Adipocyte (in vitro differentiated cells): ENCODE measurements around the gene ZIC1.

Experiments used
- DNase-seq: peaks from one replicate; pipeline ENCODE4 v3.0.0-alpha.2; 2015; ENCODE audit warnings: low read depth
- H3K27me3 ChIP-seq: replicated peaks from 2 replicates; pipeline ENCODE4 v1.7.0; 2013; ENCODE audit warnings: mild to moderate bottlenecking, low read length, moderate library complexity; ENCODE audit not compliant: control insufficient read depth, insufficient read depth
- H3K36me3 ChIP-seq: 2 replicates; pipeline ENCODE4 v1.7.0; 2013; ENCODE audit warnings: low read length, mild to moderate bottlenecking, moderate library complexity; ENCODE audit not compliant: control insufficient read depth, insufficient read depth, severe bottlenecking
- H3K4me1 ChIP-seq: 2 replicates; pipeline ENCODE4 v1.7.0; 2013; ENCODE audit warnings: mild to moderate bottlenecking, low read length, moderate library complexity; ENCODE audit not compliant: control insufficient read depth, insufficient read depth
- H3K4me3 ChIP-seq: 2 replicates; pipeline ENCODE4 v1.7.0; 2013; ENCODE audit warnings: mild to moderate bottlenecking, low read length, moderate library complexity
- H3K9ac ChIP-seq: 2 replicates; pipeline ENCODE4 v1.7.0; 2013; ENCODE audit warnings: mild to moderate bottlenecking, low read length, moderate library complexity
- H3K9me3 ChIP-seq: 2 replicates; pipeline ENCODE4 v1.7.0; 2013; ENCODE audit warnings: mild to moderate bottlenecking, low read length, moderate library complexity; ENCODE audit not compliant: control insufficient read depth

The ZIC1 gene

GRCh38 chr3:147409143-147410115 is at the start of gene ZIC1:
ZIC1 (plus strand) TSS chr3:147409365; CDS start chr3:147410113, 748 bp downstream.
- H3K27me3 ChIP-seq: peaks cover 95% of the 10 kb centered on the region
- peaks cover 10% of the 10 kb centered on the region for H3K4me1 ChIP-seq
- no peak for DNase-seq
- peak within 1 kb of the TSS; percentile 70 for H3K4me3 ChIP-seq
- peaks cover 24% of the 10 kb centered on the region for H3K9me3 ChIP-seq
- no peak within 1 kb of the TSS for H3K9ac ChIP-seq
- no peaks in the 10 kb centered on the region for H3K36me3 ChIP-seq

DNA sequence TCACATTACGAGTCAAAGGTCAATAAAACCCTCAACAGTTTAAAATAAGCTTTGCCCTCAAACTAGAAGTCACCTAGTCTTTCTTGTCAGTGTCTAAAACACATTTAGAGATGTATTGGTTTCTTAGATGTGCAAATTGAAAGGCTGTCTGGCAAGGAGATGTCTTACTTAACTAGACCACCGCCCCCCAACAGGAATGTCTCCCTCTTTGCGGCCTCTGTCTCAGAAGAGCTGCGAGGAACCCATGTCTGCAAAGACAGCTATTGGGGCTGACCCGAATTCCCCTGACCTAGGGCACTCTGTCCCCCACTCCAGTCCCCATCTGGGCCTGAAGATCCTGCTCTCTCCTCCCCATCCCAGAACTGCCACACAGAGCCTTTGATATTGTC is 49.1 kb upstream of the ZIC1 start:
- Histone ChIP-seq H3K9me3 (peaks cover 15% of the 10 kb centered on the region), H3K4me3 (no peak overlapping the region), H3K36me3 (no peaks in the 10 kb centered on the region), H3K27me3 (peaks cover 93% of the 10 kb centered on the region), H3K4me1 (no peaks in the 10 kb centered on the region), H3K9ac (no peak overlapping the region)
- DNase-seq: no peak

DNA sequence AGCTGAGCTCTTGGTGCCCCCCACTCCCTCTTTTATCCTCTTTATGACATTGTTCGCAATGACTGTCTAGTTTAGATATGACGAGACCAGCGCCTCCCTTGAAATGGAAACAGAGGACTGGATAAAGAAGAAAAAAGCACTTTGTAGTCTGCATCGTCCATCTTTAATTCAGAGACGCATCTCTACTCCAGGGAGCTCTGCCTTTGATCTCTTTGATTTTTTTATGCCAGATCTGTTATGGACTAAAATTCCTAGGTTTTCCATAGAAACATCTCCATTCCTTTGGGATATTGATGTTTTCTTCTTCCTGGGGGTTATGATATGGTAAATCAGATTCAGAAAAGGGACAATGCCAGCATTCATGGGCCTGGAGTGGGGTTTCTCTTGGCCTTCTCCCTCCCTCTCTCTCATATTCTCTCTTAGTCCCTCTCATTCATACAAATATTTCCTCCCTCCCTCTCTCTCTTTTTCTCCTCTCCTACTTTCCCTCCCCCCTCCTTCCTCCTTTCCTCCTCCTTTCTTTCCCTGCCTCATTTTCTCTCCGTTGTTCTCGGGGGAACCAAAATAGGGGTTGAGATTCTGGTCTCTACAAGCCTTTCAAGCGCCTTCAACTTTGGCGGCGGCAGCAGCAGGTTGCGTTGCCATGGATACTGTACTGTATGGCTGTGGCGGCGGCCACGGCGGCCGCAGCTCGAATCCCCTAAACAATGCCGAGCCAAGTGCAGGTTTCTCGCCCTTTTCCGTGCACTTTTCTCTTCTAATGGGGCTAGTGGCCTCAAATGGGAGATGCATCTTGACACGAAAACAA is 48.3 kb upstream of the ZIC1 start:
- DNase-seq: peak; percentile 10

DNA sequence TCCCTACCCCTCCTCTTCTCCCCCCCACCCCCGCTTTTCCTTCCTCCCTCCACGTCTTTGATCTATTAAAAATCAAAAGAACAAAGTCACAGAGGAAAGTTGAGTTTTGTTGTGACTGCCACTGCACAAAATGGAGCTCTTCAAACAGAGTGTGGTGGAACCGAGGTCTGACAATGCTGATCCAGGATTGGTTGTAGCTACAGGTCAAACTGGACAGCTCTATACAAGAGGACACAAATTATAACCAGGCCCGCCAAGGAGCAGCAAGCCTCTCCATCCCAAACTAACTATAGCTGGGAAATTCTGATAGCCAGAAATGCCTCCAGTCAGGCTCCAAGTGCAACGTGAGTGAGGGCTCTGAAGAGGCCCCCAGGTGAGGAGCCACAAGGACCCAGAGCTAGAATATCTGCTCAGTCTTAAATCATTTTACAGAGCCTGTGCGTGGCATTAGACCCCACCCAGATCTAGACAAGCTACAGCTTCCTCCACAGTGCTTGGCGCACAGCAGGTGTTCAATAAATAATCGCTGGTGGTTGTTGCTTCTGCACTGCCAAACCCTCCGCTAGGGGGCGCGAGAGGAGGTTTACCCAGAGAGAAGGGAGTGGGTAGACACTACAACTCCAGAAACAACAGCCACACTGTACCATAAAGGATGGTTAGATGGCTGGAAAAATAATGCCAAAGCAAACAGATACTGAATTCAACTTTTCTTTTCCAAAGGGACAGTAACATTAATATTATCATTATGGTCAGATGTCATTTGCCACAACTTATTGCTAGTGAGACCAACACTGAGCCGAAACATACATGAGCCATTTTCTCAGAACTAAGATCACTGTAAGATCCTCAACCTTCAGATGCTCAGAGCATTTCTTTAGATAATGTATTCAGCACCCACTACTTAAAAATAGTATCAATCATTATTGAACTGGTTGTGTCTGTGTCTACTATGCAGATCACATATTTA is 47.4 kb upstream of the ZIC1 start:
- Histone ChIP-seq H3K9ac (no peak overlapping the region), H3K27me3 (peaks cover 89% of the 10 kb centered on the region), H3K4me1 (no peaks in the 10 kb centered on the region), H3K4me3 (no peak overlapping the region), H3K9me3 (peaks cover 15% of the 10 kb centered on the region), H3K36me3 (no peaks in the 10 kb centered on the region)
- peak; percentile 37 for DNase-seq

More for the DNA sequence above, 48.3 kb upstream of the ZIC1 start:
- no peaks in the 10 kb centered on the region for H3K4me1 ChIP-seq
- H3K9ac ChIP-seq: no peak overlapping the region
- no peaks in the 10 kb centered on the region for H3K36me3 ChIP-seq
- H3K4me3 ChIP-seq: no peak overlapping the region
- H3K27me3 ChIP-seq: peaks cover 93% of the 10 kb centered on the region
- peaks cover 15% of the 10 kb centered on the region for H3K9me3 ChIP-seq

GRCh38 chr3:147364771-147365170 is 44.4 kb upstream of the ZIC1 start:
- Histone ChIP-seq H3K4me1 (no peaks in the 10 kb centered on the region), H3K9me3 (peaks cover 22% of the 10 kb centered on the region), H3K27me3 (peaks cover 88% of the 10 kb centered on the region)

DNA sequence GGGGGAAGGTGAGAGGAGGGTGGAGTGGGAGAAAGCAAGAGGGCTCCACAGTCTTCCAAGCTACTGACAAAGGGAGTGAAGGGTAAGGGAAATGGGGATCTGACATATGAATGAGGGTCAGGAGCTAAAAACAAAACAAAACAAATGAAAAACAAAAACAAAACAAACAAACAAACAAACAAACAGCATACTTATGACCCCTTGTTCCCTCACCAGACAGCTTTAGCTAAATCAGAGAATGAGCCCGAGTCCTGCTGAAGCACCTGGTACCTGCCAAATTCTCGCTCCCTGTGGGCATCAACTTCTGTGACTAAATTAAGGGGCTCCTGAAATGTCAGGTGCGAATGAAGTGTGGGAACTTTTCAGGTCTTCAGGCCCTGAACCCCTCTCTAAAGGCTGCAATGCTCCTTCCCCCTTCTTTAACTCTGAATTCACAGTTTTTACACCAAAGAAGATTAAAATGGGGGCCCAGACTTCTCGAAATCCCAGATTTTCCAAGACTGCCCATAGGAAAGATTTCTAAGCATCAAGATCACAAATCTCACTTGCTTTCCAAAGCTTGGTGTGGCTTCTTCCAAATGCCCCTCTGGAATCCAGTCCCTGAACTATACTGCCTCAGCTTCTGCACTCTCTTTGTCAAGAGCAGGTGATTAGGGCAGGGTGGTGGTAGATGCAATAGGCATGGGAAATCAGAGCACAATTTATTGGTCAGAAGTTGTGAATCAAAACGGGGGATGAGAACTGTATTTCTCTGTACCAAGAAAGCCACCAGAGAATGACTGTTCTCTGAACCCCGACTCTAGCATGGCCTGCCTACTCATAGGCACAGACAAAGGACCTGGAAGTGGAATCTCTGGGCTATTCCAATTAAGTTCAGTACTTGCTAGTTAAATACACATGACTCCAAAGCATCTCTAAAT is 43.7 kb upstream of the ZIC1 start:
- Histone ChIP-seq H3K4me1 (no peaks in the 10 kb centered on the region), H3K9ac (no peak overlapping the region), H3K27me3 (peaks cover 88% of the 10 kb centered on the region), H3K36me3 (no peaks in the 10 kb centered on the region), H3K9me3 (peaks cover 21% of the 10 kb centered on the region), H3K4me3 (no peak overlapping the region)
- DNase-seq: no peak

More at GRCh38 chr3:147364771-147365170, 44.4 kb upstream of the ZIC1 start:
- Histone ChIP-seq H3K4me3 (no peak overlapping the region), H3K36me3 (no peaks in the 10 kb centered on the region), H3K9ac (no peak overlapping the region)
- no peak for DNase-seq

DNA sequence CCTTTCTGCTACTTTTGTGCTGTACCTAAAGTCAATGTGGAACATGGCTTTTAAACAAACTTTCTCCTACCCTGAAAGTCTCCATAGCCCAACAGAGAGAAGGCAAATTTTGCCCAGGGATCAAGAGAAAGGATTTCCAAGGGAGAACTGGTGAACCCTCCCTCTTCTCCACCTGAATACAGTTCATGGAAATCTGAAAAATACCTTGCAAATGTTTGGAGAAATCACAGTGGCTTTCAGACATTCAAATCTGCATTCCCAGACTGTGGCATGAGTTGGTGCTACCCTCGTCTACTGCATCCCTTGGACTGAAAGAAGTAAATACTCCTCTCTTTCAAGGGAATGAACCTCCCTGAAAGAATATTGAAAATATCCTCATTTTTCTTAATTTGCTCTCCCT is 41.5 kb upstream of the ZIC1 start:
- H3K27me3 ChIP-seq: peaks cover 90% of the 10 kb centered on the region
- H3K4me1 ChIP-seq: no peaks in the 10 kb centered on the region
- DNase-seq: no peak
- H3K9ac ChIP-seq: no peak overlapping the region
- peaks cover 24% of the 10 kb centered on the region for H3K9me3 ChIP-seq
- no peak overlapping the region for H3K4me3 ChIP-seq
- no peaks in the 10 kb centered on the region for H3K36me3 ChIP-seq

DNA sequence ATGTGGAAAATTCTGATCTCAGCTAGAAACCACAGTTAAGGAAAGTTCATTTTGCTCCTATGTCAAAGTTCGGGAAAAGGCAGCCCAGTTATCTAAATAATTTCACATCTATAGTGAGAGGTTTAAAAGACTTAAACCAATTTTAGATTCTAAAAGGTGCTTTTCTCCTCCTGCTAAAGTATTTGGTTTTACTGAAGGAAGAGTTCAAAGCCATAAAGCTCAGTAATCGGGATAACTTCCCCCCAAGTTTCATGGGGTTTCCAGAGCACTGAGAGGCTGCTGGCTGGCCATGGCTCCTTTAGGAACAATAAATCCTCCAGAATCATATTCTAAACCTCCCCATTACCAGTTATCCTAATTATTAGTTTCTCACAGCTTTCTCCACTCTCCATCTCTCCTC is 41.0 kb upstream of the ZIC1 start:
- H3K9ac ChIP-seq: no peak overlapping the region
- DNase-seq: no peak

GRCh38 chr3:147368561-147369221 is 40.5 kb upstream of the ZIC1 start:
- H3K9me3 ChIP-seq: peaks cover 27% of the 10 kb centered on the region
- H3K4me1 ChIP-seq: no peaks in the 10 kb centered on the region
- no peak overlapping the region for H3K4me3 ChIP-seq
- peaks cover 94% of the 10 kb centered on the region for H3K27me3 ChIP-seq
- no peaks in the 10 kb centered on the region for H3K36me3 ChIP-seq
- H3K9ac ChIP-seq: no peak overlapping the region
- DNase-seq: no peak

More for the DNA sequence above, 41.0 kb upstream of the ZIC1 start:
- Histone ChIP-seq H3K27me3 (peaks cover 94% of the 10 kb centered on the region), H3K36me3 (no peaks in the 10 kb centered on the region), H3K4me3 (no peak overlapping the region), H3K9me3 (peaks cover 24% of the 10 kb centered on the region), H3K4me1 (no peaks in the 10 kb centered on the region)
